ENCODE data around the gene SRCAP. TPM values are rescaled to one million over a fixed set of nuclear protein-coding genes. Genes with fewer than 3 reads are reported as not detected.

SRCAP gene
- total RNA-seq, 1 experiment from 2014 or later: 58.5 TPM

GRCh38 chr16:30700491-30700890, 1.5 kb downstream of the SRCAP start:
- Mint-ChIP-seq H3K4me1 (peaks cover 14% of the 10 kb centered on the region), H3K4me3 (no peak overlapping the region), H3K27ac (no peak overlapping the region), H3K36me3 (peaks cover 36% of the 10 kb centered on the region), H3K27me3 (ENCODE audit: low read depth) (peaks cover 27% of the 10 kb centered on the region), H3K9me3 (no peaks in the 10 kb centered on the region)
- no peak for DNase-seq (ENCODE audit: low spot score)
- CTCF ChIA-PET: no interaction called here
- ATAC-seq: no peak
- no peak for TF ChIP-seq ZBTB21 (CRISPR knock-in tag; IDR thresholded peaks at IDR 0.05; ENCODE audit: borderline replicate concordance)
- no peak for TF ChIP-seq IRF1 (CRISPR knock-in tag; IDR thresholded peaks at IDR 0.05)
- TF ChIP-seq NFYB (CRISPR knock-in tag; conservative IDR thresholded peaks at IDR 0.05; ENCODE audit: low read depth): no peak
- no peak for TF ChIP-seq STAT6 (CRISPR knock-in tag; conservative IDR thresholded peaks at IDR 0.05; ENCODE audit: low read depth)
- no peak for TF ChIP-seq NR1H2 (CRISPR knock-in tag; IDR thresholded peaks at IDR 0.05)
- no peak for TF ChIP-seq CBFB (CRISPR knock-in tag; IDR thresholded peaks at IDR 0.05; ENCODE audit: low read depth)
- no peak for TF ChIP-seq ESRRA (CRISPR knock-in tag; IDR thresholded peaks at IDR 0.05; ENCODE audit: borderline replicate concordance)
- TF ChIP-seq ZNF425 (CRISPR knock-in tag; conservative IDR thresholded peaks at IDR 0.05): no peak
- TF ChIP-seq ZNF121 (CRISPR knock-in tag; IDR thresholded peaks at IDR 0.05): no peak
- TF ChIP-seq E2F4 (CRISPR knock-in tag; IDR thresholded peaks at IDR 0.05; ENCODE audit: borderline replicate concordance, low read depth): no peak
- no peak for TF ChIP-seq PREB (CRISPR knock-in tag; IDR thresholded peaks at IDR 0.05; ENCODE audit: borderline replicate concordance)
- no peak for TF ChIP-seq ZNF232 (CRISPR knock-in tag; IDR thresholded peaks at IDR 0.05)
- no peak for TF ChIP-seq GTF2I (CRISPR knock-in tag; conservative IDR thresholded peaks at IDR 0.05)
- TF ChIP-seq SOX15 (CRISPR knock-in tag; IDR thresholded peaks at IDR 0.05): no peak
- POLR2A ChIA-PET: no interaction called here

- Mint-ChIP-seq H3K4me1 (peaks cover 14% of the 10 kb centered on the region), H3K9me3 (no peaks in the 10 kb centered on the region), H3K27ac (no peak overlapping the region), H3K4me3 (no peak overlapping the region), H3K27me3 (ENCODE audit: low read depth) (peaks cover 22% of the 10 kb centered on the region), H3K36me3 (peaks cover 39% of the 10 kb centered on the region)
- ChIA-PET CTCF (no interaction called here), POLR2A (no interaction called here)
- ATAC-seq: no peak
- DNase-seq (ENCODE audit: low spot score): no peak
- no peak for TF ChIP-seq ZNF396 (CRISPR knock-in tag; IDR thresholded peaks at IDR 0.05; ENCODE audit: borderline replicate concordance)
- TF ChIP-seq TEAD4 (CRISPR knock-in tag; IDR thresholded peaks at IDR 0.05): no peak
- TF ChIP-seq ZNF425 (CRISPR knock-in tag; conservative IDR thresholded peaks at IDR 0.05): no peak
- TF ChIP-seq ZBTB21 (CRISPR knock-in tag; IDR thresholded peaks at IDR 0.05; ENCODE audit: borderline replicate concordance): no peak
- no peak for TF ChIP-seq TCF7 (CRISPR knock-in tag; IDR thresholded peaks at IDR 0.05; ENCODE audit: low read depth)
- no peak for TF ChIP-seq GTF2I (CRISPR knock-in tag; conservative IDR thresholded peaks at IDR 0.05)
- no peak for TF ChIP-seq RORB (CRISPR knock-in tag; IDR thresholded peaks at IDR 0.05)
- no peak for TF ChIP-seq ATF2 (CRISPR knock-in tag; IDR thresholded peaks at IDR 0.05; ENCODE audit: borderline replicate concordance, low read depth)
- no peak for TF ChIP-seq SP1 (CRISPR knock-in tag; conservative IDR thresholded peaks at IDR 0.05)
- no peak for TF ChIP-seq HMGXB4 (CRISPR knock-in tag; IDR thresholded peaks at IDR 0.05)
- TF ChIP-seq ZNF232 (CRISPR knock-in tag; IDR thresholded peaks at IDR 0.05): no peak
- TF ChIP-seq ZNF671 (CRISPR knock-in tag; IDR thresholded peaks at IDR 0.05): no peak
Measured at GRCh38 chr16:30700971-30701370, 2.0 kb downstream of the SRCAP start.

All from WTC11 (cell line).